MCF 10A (cell line): ENCODE measurements around the gene TASL. TPM values are rescaled to one million over a fixed set of nuclear protein-coding genes. Genes with fewer than 3 reads are reported as not detected.
A peak's percentile ranks its signal among the peaks of the same experiment; 100 is the strongest.

Experiments used
- BruUV-seq: library from RNA; stranded (reverse); fragments of 400-500 nt; replicated peaks from 2 replicates; lab custom pipeline; 2021; lab: Mats Ljungman, UMichigan
- CTCF ChIA-PET: fragments of 300-600 bp; sonication (Branson Sonifier 250); formaldehyde crosslinking; extraction: SDS; loops from one replicate; lab custom pipeline; 2021; ENCODE audit warnings: antibody characterized with exemption, inconsistent platforms; lab: Yijun Ruan, JAX
- POLR2A ChIA-PET: fragments of 300-600, 350-650 bp; sonication (Branson Sonifier 250); formaldehyde crosslinking; extraction: SDS; loops from one replicate; lab custom pipeline; 2020; ENCODE audit warnings: antibody characterized with exemption, inconsistent platforms; lab: Yijun Ruan, JAX
- DNase-seq: peaks from one replicate; pipeline ENCODE4 v3.0.0-alpha.2; 2018; ENCODE audit not compliant: unreplicated experiment
- H3K27ac Mint-ChIP-seq: one replicate; pipeline ENCODE4 v1.8.0; 2022; ENCODE audit warnings: mild to moderate bottlenecking, low read depth, mixed read lengths; ENCODE audit not compliant: unreplicated experiment
- H3K27me3 Mint-ChIP-seq: one replicate; pipeline ENCODE4 v1.8.0; 2022; ENCODE audit warnings: mixed read lengths; ENCODE audit not compliant: insufficient read depth, unreplicated experiment
- H3K36me3 Mint-ChIP-seq: one replicate; pipeline ENCODE4 v1.8.0; 2022; ENCODE audit warnings: mild to moderate bottlenecking, moderate library complexity, mixed read lengths; ENCODE audit not compliant: insufficient read depth, unreplicated experiment
- H3K4me1 Mint-ChIP-seq: one replicate; pipeline ENCODE4 v1.8.0; 2022; ENCODE audit warnings: mixed read lengths; ENCODE audit not compliant: insufficient read depth, unreplicated experiment
- H3K4me3 Mint-ChIP-seq: one replicate; pipeline ENCODE4 v1.8.0; 2022; ENCODE audit warnings: mild to moderate bottlenecking, moderate library complexity, mixed read lengths; ENCODE audit not compliant: unreplicated experiment
- H3K9me3 Mint-ChIP-seq: one replicate; pipeline ENCODE4 v1.8.0; 2022; ENCODE audit warnings: mixed read lengths; ENCODE audit not compliant: unreplicated experiment
- intact Hi-C: fragments of 100-400 bp; cut with micrococcal nuclease; formaldehyde crosslinking; loops from 2 replicates; pipeline ENCODE4 v1.14.1; 2022
- total RNA-seq: library from RNA; stranded (reverse); gene quantifications from 2 replicates; pipeline ENCODE4 v1.2.3, GENCODE V29; 2022
- TF ChIP-seq, protein P1 (sequence below): fragments of 200-600 bp; IDR thresholded peaks from one replicate; pipeline ENCODE4 v1.8.0; 2022; ENCODE audit warnings: antibody characterized with exemption, mild to moderate bottlenecking; ENCODE audit not compliant: unreplicated experiment

Gene TASL
- total RNA-seq, 1 experiment from 2014 or later = not detected

DNA sequence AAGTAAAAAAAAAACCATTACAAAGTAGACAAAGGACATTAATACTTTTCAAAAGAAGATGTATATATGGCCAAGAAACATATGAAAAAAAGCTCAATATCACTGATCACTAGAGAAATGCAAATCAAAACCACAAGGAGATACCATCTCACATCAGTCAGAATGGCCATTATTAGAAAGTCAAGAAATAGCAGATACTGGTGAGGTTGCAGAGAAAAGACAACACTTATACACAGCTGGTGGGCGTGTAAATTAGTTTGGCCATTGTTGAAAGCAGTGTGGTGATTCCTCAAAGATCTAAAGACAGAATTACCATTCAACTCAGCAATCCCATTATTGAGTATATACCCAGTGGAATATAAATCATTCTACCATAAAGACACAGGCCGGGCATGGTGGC lies 39.3 kb downstream of the TASL start:
- intact Hi-C loops = no loop called here
- CTCF ChIA-PET = interaction anchor here (1.6 kb wide), 1 partner anchor 32 kb away, joined by 5 read pairs; no protein-coding TSS in a partner anchor
- BruUV-seq = no TSS peak
- H3K4me3 Mint-ChIP-seq = no peak overlapping the region
- H3K9me3 Mint-ChIP-seq = no peaks in the 10 kb centered on the region
- H3K27me3 Mint-ChIP-seq = no peaks in the 10 kb centered on the region
- TF ChIP-seq, protein P1, sequence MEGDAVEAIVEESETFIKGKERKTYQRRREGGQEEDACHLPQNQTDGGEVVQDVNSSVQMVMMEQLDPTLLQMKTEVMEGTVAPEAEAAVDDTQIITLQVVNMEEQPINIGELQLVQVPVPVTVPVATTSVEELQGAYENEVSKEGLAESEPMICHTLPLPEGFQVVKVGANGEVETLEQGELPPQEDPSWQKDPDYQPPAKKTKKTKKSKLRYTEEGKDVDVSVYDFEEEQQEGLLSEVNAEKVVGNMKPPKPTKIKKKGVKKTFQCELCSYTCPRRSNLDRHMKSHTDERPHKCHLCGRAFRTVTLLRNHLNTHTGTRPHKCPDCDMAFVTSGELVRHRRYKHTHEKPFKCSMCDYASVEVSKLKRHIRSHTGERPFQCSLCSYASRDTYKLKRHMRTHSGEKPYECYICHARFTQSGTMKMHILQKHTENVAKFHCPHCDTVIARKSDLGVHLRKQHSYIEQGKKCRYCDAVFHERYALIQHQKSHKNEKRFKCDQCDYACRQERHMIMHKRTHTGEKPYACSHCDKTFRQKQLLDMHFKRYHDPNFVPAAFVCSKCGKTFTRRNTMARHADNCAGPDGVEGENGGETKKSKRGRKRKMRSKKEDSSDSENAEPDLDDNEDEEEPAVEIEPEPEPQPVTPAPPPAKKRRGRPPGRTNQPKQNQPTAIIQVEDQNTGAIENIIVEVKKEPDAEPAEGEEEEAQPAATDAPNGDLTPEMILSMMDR = no peak
- POLR2A ChIA-PET = no interaction called here
- no peak for DNase-seq
- no peaks in the 10 kb centered on the region for H3K4me1 Mint-ChIP-seq
- H3K27ac Mint-ChIP-seq = no peak overlapping the region
- H3K36me3 Mint-ChIP-seq = no peaks in the 10 kb centered on the region

DNA sequence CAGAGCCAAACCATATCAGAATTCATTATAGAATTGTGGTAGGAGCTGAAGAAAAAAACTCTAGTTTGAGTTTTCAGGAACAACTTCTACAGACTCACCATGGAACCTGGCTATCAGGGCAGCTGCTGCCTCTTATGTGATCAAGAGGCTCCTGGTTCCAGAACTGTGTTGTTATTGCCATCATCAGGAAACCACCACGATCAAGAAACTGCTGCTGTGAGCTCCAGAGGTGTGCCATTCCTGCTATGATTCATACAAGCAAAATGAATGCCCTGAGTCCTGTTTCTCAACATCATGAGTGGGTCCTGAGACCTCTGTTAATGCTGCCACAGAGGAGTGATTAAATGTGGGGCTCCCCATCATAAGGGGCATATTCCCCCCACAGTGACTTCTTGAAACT lies 43.7 kb downstream of the TASL start:
- no TSS peak for BruUV-seq
- intact Hi-C loops = no loop called here
- H3K27ac Mint-ChIP-seq = no peak overlapping the region
- H3K4me1 Mint-ChIP-seq = peaks cover 8% of the 10 kb centered on the region
- ChIA-PET POLR2A (no interaction called here), CTCF (no interaction called here)
- H3K4me3 Mint-ChIP-seq = no peak overlapping the region
- H3K27me3 Mint-ChIP-seq = no peaks in the 10 kb centered on the region
- DNase-seq = no peak
- no peaks in the 10 kb centered on the region for H3K36me3 Mint-ChIP-seq
- TF ChIP-seq, protein P1 = no peak
- H3K9me3 Mint-ChIP-seq = no peaks in the 10 kb centered on the region

DNA sequence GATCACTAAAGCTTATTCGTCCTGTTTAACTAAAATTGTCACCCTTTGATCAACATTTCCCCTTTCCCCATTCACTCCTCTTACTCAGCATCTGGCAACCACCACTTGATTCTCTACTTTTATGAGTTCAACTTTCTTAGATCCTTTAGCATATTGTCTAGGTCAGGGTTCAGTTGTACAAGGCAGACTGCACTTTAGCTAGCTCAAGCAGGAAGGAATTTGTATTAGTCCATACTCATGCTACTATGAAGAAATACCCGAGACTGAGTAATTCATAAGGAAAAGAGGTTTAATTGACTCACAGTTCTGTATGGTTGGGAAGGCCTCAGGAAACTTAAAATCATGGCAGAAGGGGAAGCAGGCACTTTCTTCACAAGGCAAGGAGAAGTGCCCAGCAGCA lies 44.3 kb downstream of the TASL start:
- Mint-ChIP-seq H3K27ac (no peak overlapping the region), H3K4me3 (no peak overlapping the region), H3K27me3 (no peaks in the 10 kb centered on the region), H3K36me3 (no peaks in the 10 kb centered on the region), H3K9me3 (no peaks in the 10 kb centered on the region), H3K4me1 (peaks cover 8% of the 10 kb centered on the region)
- intact Hi-C loops = no loop called here
- DNase-seq = peak; percentile 8
- POLR2A ChIA-PET = interaction anchor here (0.7 kb wide), 1 partner anchor 58 kb away, joined by 3 read pairs; no protein-coding TSS in a partner anchor
- TF ChIP-seq, protein P1 = no peak
- BruUV-seq = no TSS peak
- CTCF ChIA-PET = interaction anchor here (0.5 kb wide), 1 partner anchor 38 kb away, joined by 3 read pairs; no protein-coding TSS in a partner anchor

GRCh38 chrX:30530606-30531005 lies 47.0 kb downstream of the TASL start:
- no TSS peak for BruUV-seq
- CTCF ChIA-PET = interaction anchor here (0.6 to 1.3 kb wide), 4 partner anchors 17 to 1304 kb away, joined by 3 to 5 read pairs (median 3); no protein-coding TSS in a partner anchor
- intact Hi-C loops = no loop called here
- peak; percentile 23 for DNase-seq
- Mint-ChIP-seq H3K27me3 (no peaks in the 10 kb centered on the region), H3K9me3 (no peaks in the 10 kb centered on the region), H3K4me1 (peaks cover 8% of the 10 kb centered on the region), H3K4me3 (no peak overlapping the region), H3K36me3 (no peaks in the 10 kb centered on the region), H3K27ac (no peak overlapping the region)
- TF ChIP-seq, protein P1 = no peak
- POLR2A ChIA-PET = interaction anchor here (0.6 kb wide), 1 partner anchor 511 kb away, joined by 3 read pairs; no protein-coding TSS in a partner anchor
